GM12878 (cell line): ENCODE measurements around the gene NXN. TPM values are rescaled to one million over a fixed set of nuclear protein-coding genes. Genes with fewer than 3 reads are reported as not detected.
A peak's percentile ranks its signal among the peaks of the same experiment; 100 is the strongest.

Source experiments
- ATAC-seq: fragments of 200-7000 bp; cut with Tn5 transposase; 3 replicates; pipeline ENCODE4 v1.9.1; 2020; ENCODE audit warnings: mild to moderate bottlenecking, moderate library complexity
- Bru-seq: library from RNA; stranded (reverse); fragments of 400-500 nt; gene quantifications from one replicate; lab custom pipeline; 2021; lab: Mats Ljungman, UMichigan
- BruChase-seq, 2 experiments: library from RNA; stranded (reverse); fragments of 400-500 nt; gene quantifications; one replicate each; lab custom pipeline; 2021; lab: Mats Ljungman, UMichigan
- BruUV-seq: library from RNA; stranded (reverse); fragments of 400-500 nt; replicated peaks from 2 replicates; lab custom pipeline; 2021; lab: Mats Ljungman, UMichigan
- CTCF ChIA-PET: fragments of 300-600 bp; sonication (Branson Sonifier 250); formaldehyde crosslinking; extraction: SDS; loops from one replicate; lab custom pipeline; 2021; ENCODE audit warnings: inconsistent platforms; lab: Yijun Ruan, JAX
- POLR2A ChIA-PET: fragments of 350-600 bp; formaldehyde crosslinking; extraction: SDS; loops from one replicate; lab custom pipeline; 2021; ENCODE audit warnings: inconsistent platforms; lab: Charles Lee
- RAD21 ChIA-PET: fragments of 300-600 bp; sonication (Branson Sonifier 250); formaldehyde crosslinking; loops from one replicate; lab custom pipeline; 2023; ENCODE audit warnings: antibody characterized with exemption; ENCODE audit not compliant: unreplicated experiment; lab: Charles Lee
- SMC1A ChIA-PET: fragments of 300-600 bp; sonication (Branson Sonifier 250); formaldehyde crosslinking; loops from one replicate; lab custom pipeline; 2023; ENCODE audit not compliant: unreplicated experiment, uncharacterized antibody; lab: Charles Lee
- DNase-seq: peaks from one replicate; pipeline ENCODE4 v3.0.0-alpha.2; 2011; ENCODE audit warnings: low read depth, low spot score
- FAIRE-seq: peaks from 3 replicates; lab custom pipeline; 2011; peaks lifted over from hg19 to GRCh38; lab: Jason Lieb, UNC
- H2AFZ ChIP-seq: 2 replicates; pipeline ENCODE4 v1.6.0; 2011; ENCODE audit warnings: low read depth, low read length, control low read depth; ENCODE audit not compliant: control insufficient read depth
- H3K27ac ChIP-seq: 2 replicates; pipeline ENCODE4 v1.5.1; 2011; ENCODE audit warnings: control low read depth; ENCODE audit not compliant: control insufficient read depth, insufficient read depth
- H3K27me3 ChIP-seq, 2 experiments: replicated peaks in 1 of 2; 2 replicates each; pipeline versions ENCODE4 v1.6.0 to v1.6.1; 2011; ENCODE audit warnings: low read length in 1 of 2; ENCODE audit not compliant: control insufficient read depth in 2 of 2, insufficient read depth in 2 of 2
- H3K36me3 ChIP-seq, 2 experiments: 2 replicates each; pipeline ENCODE4 v1.5.1; 2011; ENCODE audit warnings: low read length in 1 of 2; ENCODE audit not compliant: control insufficient read depth in 2 of 2, insufficient read depth in 2 of 2
- H3K4me1 ChIP-seq: 2 replicates; pipeline ENCODE4 v1.6.1; 2011; ENCODE audit warnings: mild to moderate bottlenecking, low read length, moderate library complexity, mixed read lengths; ENCODE audit not compliant: control insufficient read depth, insufficient read depth
- H3K4me2 ChIP-seq: 2 replicates; pipeline ENCODE4 v1.6.0; 2011; ENCODE audit warnings: control low read depth; ENCODE audit not compliant: control insufficient read depth, insufficient read depth
- H3K4me3 ChIP-seq: fragments of 200-600 bp; sonication (generic); 2 replicates; pipeline ENCODE4 v1.5.1; 2016
- H3K79me2 ChIP-seq: 2 replicates; pipeline ENCODE4 v1.6.0; 2011; ENCODE audit warnings: low read length; ENCODE audit not compliant: control insufficient read depth, insufficient read depth
- H3K9ac ChIP-seq: 2 replicates; pipeline ENCODE4 v1.8.0; 2011; ENCODE audit warnings: low read length, control low read depth, mixed read lengths; ENCODE audit not compliant: control insufficient read depth, insufficient read depth
- H3K9me3 ChIP-seq: replicated peaks from 3 replicates; pipeline ENCODE4 v1.5.1; 2011; ENCODE audit warnings: mild to moderate bottlenecking, low read length; ENCODE audit not compliant: control insufficient read depth, insufficient read depth
- H4K20me1 ChIP-seq: 2 replicates; pipeline ENCODE4 v1.6.0; 2011; ENCODE audit not compliant: control insufficient read depth, insufficient read depth
- CBX3 ChIP-seq: fragments of 200-600 bp; sonication (generic); IDR thresholded peaks from 2 replicates; pipeline ENCODE4 v1.6.1; 2016; ENCODE audit warnings: low read depth, borderline replicate concordance
- CHD2 ChIP-seq: IDR thresholded peaks from 2 replicates; pipeline ENCODE4 v1.6.1; 2011; ENCODE audit warnings: low read depth, low read length, improper control_type of control experiment, borderline replicate concordance
- EGR1 ChIP-seq, 2 experiments: IDR thresholded peaks; 1 replicate in 1 of 2; 2 replicates in 1 of 2; pipeline ENCODE4 v1.6.1; 2011 to 2012; ENCODE audit warnings: low read depth in 2 of 2, low read length in 2 of 2, borderline replicate concordance in 1 of 2, mild to moderate bottlenecking in 1 of 2, moderate library complexity in 1 of 2
- GATAD2B ChIP-seq: fragments of 450-650 bp; conservative IDR thresholded peaks from 2 replicates; pipeline ENCODE4 v1.6.1; 2017; ENCODE audit warnings: low read depth, mild to moderate bottlenecking, moderate library complexity
- IKZF1 ChIP-seq: fragments of 450-650 bp; conservative IDR thresholded peaks from 2 replicates; pipeline ENCODE4 v1.6.1; 2017; ENCODE audit warnings: antibody characterized with exemption, mild to moderate bottlenecking
- MLLT1 ChIP-seq: fragments of 450-650 bp; IDR thresholded peaks from 2 replicates; pipeline ENCODE4 v1.6.1; 2016; ENCODE audit warnings: mild to moderate bottlenecking
- NFIC ChIP-seq: IDR thresholded peaks from 2 replicates; pipeline ENCODE4 v1.6.1; 2012; ENCODE audit warnings: low read depth, mild to moderate bottlenecking, inconsistent platforms, low read length, moderate library complexity
- NFYB ChIP-seq: IDR thresholded peaks from 2 replicates; pipeline ENCODE4 v1.6.1; 2011; ENCODE audit warnings: low read depth, mild to moderate bottlenecking, low read length, improper control_type of control experiment, moderate library complexity; ENCODE audit not compliant: insufficient read depth
- PAX8 ChIP-seq: fragments of 450-650 bp; IDR thresholded peaks from 2 replicates; pipeline ENCODE4 v1.6.1; 2017; ENCODE audit warnings: mild to moderate bottlenecking, moderate library complexity
- SMAD5 ChIP-seq: IDR thresholded peaks from 2 replicates; pipeline ENCODE4 v1.6.1; 2016; ENCODE audit warnings: antibody characterized with exemption, low read depth
- SREBF1 ChIP-seq: IDR thresholded peaks from 2 replicates; pipeline ENCODE4 v1.6.1; 2012; ENCODE audit warnings: mild to moderate bottlenecking, low read length
- whole genome bisulfite sequencing: methylation state at CpG from one replicate; pipeline ENCODE4 v1.1.6; 2016; ENCODE audit warnings: low lambda C conversion rate; ENCODE audit not compliant: insufficient replicate concordance, insufficient coverage; ENCODE audit errors: missing lambda C conversion rate; 5-methylcytosine and 5-hydroxymethylcytosine counted together
- in situ Hi-C: fragments of 300-500 bp; cut with MboI; formaldehyde crosslinking; loops from 9 replicates; pipeline ENCODE4 v1.14.3; 2018; ENCODE audit warnings: mixed read lengths
- intact Hi-C: fragments of 100-400 bp; cut with micrococcal nuclease; formaldehyde crosslinking; loops from one replicate; pipeline ENCODE4 v1.14.2; 2022; ENCODE audit not compliant: unreplicated experiment
- long read RNA-seq, 2 experiments: library from polyadenylated mRNA; unstranded; transcript quantifications; one replicate each; pipeline ENCODE4 v2.0.0, GENCODE V29; 2019 to 2020
- polyA minus RNA-seq, 3 experiments: library from RNA; depleted of rRNA, polyadenylated mRNA; stranded (reverse); fragments of >200 nt; gene quantifications; 2 replicates each; pipeline ENCODE4 v1.2.3, GENCODE V29; 2011
- polyA plus RNA-seq, 11 experiments: library from polyadenylated mRNA; depleted of rRNA in 4 of 11; unstranded in 6 of 11; stranded (reverse) in 5 of 11; fragments of >200 nt; fragmentation: Nextera tagmentation in 4 of 11; fragmentation: Illumina TruSeq in 1 of 11; extraction: Ambion mirVana in 4 of 11; extraction: Trizol in 1 of 11; gene quantifications; 1 replicate in 1 of 11; 2 replicates in 10 of 11; pipeline versions ENCODE4 v1.2.1 to v1.2.3, GENCODE V29; 2011 to 2016; ENCODE audit warnings: inconsistent platforms in 2 of 11, missing spikeins in 2 of 11, low read depth in 1 of 11
- total RNA-seq, 4 experiments: library from RNA; depleted of rRNA in 3 of 4; stranded (reverse); fragments of >200 nt in 3 of 4; fragmentation: Illumina TruSeq in 1 of 4; extraction: Trizol in 1 of 4; gene quantifications; 2 replicates each; pipeline versions ENCODE4 v1.2.1 to v1.2.3, GENCODE V29; 2013 to 2021
- TF ChIP-seq, protein P1 (sequence below): fragments of 450-650 bp; formaldehyde crosslinking; IDR thresholded peaks from 2 replicates; pipeline ENCODE4 v1.5.0; 2022; ENCODE audit warnings: mild to moderate bottlenecking, missing genetic modification characterization

Gene NXN
- total RNA-seq (2013; cell fraction: nucleolus; rRNA removed) = 1.8 and 2.1 TPM in 2 replicates
- total RNA-seq (2014; rRNA removed) (0.54 and 0.68 TPM in 2 replicates), total RNA-seq (2014; rRNA removed; fragmentation: Illumina TruSeq; extraction: Trizol) (0.14 and 0.36 TPM in 2 replicates), total RNA-seq (2021) (0.29 and 0.36 TPM in 2 replicates), polyA plus RNA-seq (2011; rRNA removed) (0.46 and 1.2 TPM in 2 replicates), polyA plus RNA-seq (2014; fragmentation: Illumina TruSeq; extraction: Trizol) (0.24 and 0.48 TPM in 2 replicates), polyA plus RNA-seq (2014; fragmentation: Nextera tagmentation; extraction: Ambion mirVana) (under 1 TPM; 0.04 to 0.10 TPM), polyA plus RNA-seq (2014; rRNA removed) (0.10 and 0.61 TPM in 2 replicates), polyA plus RNA-seq (2016; fragmentation: Nextera tagmentation; extraction: Ambion mirVana) (under 1 TPM; 0.24 to 0.25 TPM), polyA minus RNA-seq (2011; rRNA and poly(A)+ RNA removed) (0.51 and 0.77 TPM in 2 replicates), Bru-seq, nascent RNA (percentile 25 among the genes with signal in this experiment), BruChase-seq, experiment 1, labeled RNA remaining after a 6-hour chase (percentile 26 among the genes with signal in this experiment), BruChase-seq, experiment 2, labeled RNA remaining after a 2-hour chase (percentile 22 among the genes with signal in this experiment)
- 0.56 TPM for polyA plus RNA-seq (2011; ENCODE audit: low read depth)
- polyA plus RNA-seq (2011; cell fraction: cytosol; rRNA removed) = 1.6 and 1.9 TPM in 2 replicates
- polyA plus RNA-seq (2011; cell fraction: nucleus; rRNA removed) = 0.63 and 1.1 TPM in 2 replicates
- 0.48 and 0.80 TPM in 2 replicates for polyA plus RNA-seq (2012)
- not detected in 2 replicates for polyA minus RNA-seq (2011; cell fraction: cytosol; rRNA and poly(A)+ RNA removed)
- polyA minus RNA-seq (2011; cell fraction: nucleus; rRNA and poly(A)+ RNA removed) = 0.10 and 0.12 TPM in 2 replicates
- long read RNA-seq, experiment 1, partial matches to known transcripts = 0 of 1 reads
- long read RNA-seq, experiment 1, other reads (novel, unspliced or antisense) = 1 of 1 reads
- long read RNA-seq, experiment 2, partial matches to known transcripts = 0 of 1 reads
- long read RNA-seq, experiment 2, other reads (novel, unspliced or antisense) = 1 of 1 reads

- H3K27me3 ChIP-seq = peaks cover 3 to 11% of the 10 kb centered on the region in 2 experiments; a peak in 2 of 4 replicates
- H3K4me2 ChIP-seq = peak within 1 kb of the TSS; percentile 90
- no peaks in the 10 kb centered on the region for H3K9me3 ChIP-seq
- ChIA-PET RAD21 (interaction anchor here (0.5 to 2.8 kb wide), 15 partner anchors 17 to 568 kb away, joined by 3 to 32 read pairs (median 4); partner anchors contain the start of genes GLOD4, MRM3 and TIMM22), POLR2A (interaction anchor here (1.0 kb wide), 1 partner anchor 18 kb away, joined by 3 read pairs; no protein-coding TSS in a partner anchor), SMC1A (interaction anchor here (1.3 to 2.1 kb wide), 5 partner anchors 100 to 279 kb away, joined by 5 to 13 read pairs (median 9); partner anchors contain the start of genes GLOD4 and MRM3), CTCF (interaction anchor here (0.6 to 2.8 kb wide), 16 partner anchors 11 to 816 kb away, joined by 3 to 61 read pairs (median 5); partner anchors contain the start of genes TIMM22 and VPS53)
- no peak within 1 kb of the TSS for H3K27ac ChIP-seq
- 3% methylated on average over 42 of the region's 94 CpGs for WGBS
- ATAC-seq (peak; percentile 91), FAIRE-seq (no peak), DNase-seq (no peak)
- no TSS peak for BruUV-seq
- peak within 1 kb of the TSS; percentile 80 for H2AFZ ChIP-seq
- intact Hi-C loops (loop anchor here (10.0 kb wide), 1 partner anchor 265 kb away; the partner anchor contains the start of gene VPS53), in situ Hi-C loops (no loop called here)
- H3K4me1 ChIP-seq = peaks cover 7% of the 10 kb centered on the region; the same call in 1 of the 2 replicates
- no peaks in the 10 kb centered on the region for H3K79me2 ChIP-seq
- H4K20me1 ChIP-seq = no peaks in the 10 kb centered on the region
- H3K36me3 ChIP-seq = no peaks in the 10 kb centered on the region
- H3K4me3 ChIP-seq = peak within 1 kb of the TSS; percentile 61
- H3K9ac ChIP-seq = no peak within 1 kb of the TSS
- TF ChIP-seq NFYB (no peak), MLLT1 (no peak), CBX3 (no peak), CHD2 (no peak), NFIC (no peak), EGR1 (IDR thresholded peaks at IDR 0.05; ENCODE audit: borderline replicate concordance in 1 of 2, low read depth in 2 of 2, low read length in 2 of 2) (peak in 1 of 2 experiments; percentile 75; a peak in 2 of 3 replicates), SMAD5 (no peak), PAX8 (no peak), SREBF1 (no peak), IKZF1 (peak; percentile 57), GATAD2B (peak; percentile 60; the same call in 1 of the 2 replicates)
- TF ChIP-seq, protein P1, sequence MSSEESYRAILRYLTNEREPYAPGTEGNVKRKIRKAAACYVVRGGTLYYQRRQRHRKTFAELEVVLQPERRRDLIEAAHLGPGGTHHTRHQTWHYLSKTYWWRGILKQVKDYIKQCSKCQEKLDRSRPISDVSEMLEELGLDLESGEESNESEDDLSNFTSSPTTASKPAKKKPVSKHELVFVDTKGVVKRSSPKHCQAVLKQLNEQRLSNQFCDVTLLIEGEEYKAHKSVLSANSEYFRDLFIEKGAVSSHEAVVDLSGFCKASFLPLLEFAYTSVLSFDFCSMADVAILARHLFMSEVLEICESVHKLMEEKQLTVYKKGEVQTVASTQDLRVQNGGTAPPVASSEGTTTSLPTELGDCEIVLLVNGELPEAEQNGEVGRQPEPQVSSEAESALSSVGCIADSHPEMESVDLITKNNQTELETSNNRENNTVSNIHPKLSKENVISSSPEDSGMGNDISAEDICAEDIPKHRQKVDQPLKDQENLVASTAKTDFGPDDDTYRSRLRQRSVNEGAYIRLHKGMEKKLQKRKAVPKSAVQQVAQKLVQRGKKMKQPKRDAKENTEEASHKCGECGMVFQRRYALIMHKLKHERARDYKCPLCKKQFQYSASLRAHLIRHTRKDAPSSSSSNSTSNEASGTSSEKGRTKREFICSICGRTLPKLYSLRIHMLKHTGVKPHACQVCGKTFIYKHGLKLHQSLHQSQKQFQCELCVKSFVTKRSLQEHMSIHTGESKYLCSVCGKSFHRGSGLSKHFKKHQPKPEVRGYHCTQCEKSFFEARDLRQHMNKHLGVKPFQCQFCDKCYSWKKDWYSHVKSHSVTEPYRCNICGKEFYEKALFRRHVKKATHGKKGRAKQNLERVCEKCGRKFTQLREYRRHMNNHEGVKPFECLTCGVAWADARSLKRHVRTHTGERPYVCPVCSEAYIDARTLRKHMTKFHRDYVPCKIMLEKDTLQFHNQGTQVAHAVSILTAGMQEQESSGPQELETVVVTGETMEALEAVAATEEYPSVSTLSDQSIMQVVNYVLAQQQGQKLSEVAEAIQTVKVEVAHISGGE = no peak
These were observed at the start of gene NXN for GRCh38 chr17:979539-980405. NXN (minus strand) TSS chr17:979776.
